HG03432 (cell line): Measurements from ENCODE around the gene BSPRY.
"Not testable (repeated sequence)": the region's sequence is repeated elsewhere in the genome, so short reads cannot be mapped to it uniquely, and the experiment has no call there.

ENCODE experiments used
- ATAC-seq: cut with Tn5 transposase; IDR thresholded peaks from one replicate; pipeline ENCODE4 v1.9.1; 2021; ENCODE audit warnings: mild to moderate bottlenecking, moderate library complexity; ENCODE audit not compliant: unreplicated experiment

BSPRY gene

GRCh38 chr9:113340011-113340699, 9.2 kb upstream of the BSPRY start, which contains the start of gene WDR31:
Gene WDR31 (minus strand): TSS chr9:113340275. CDS start chr9:113332022, 8,253 bp downstream.
- ATAC-seq = peak; percentile 99

- no peak for ATAC-seq
Measured at GRCh38 chr9:113341712-113342410, 7.5 kb upstream of the BSPRY start.

GRCh38 chr9:113343732-113344231, 5.6 kb upstream of the BSPRY start:
- ATAC-seq = no peak

GRCh38 chr9:113345190-113345589, 4.2 kb upstream of the BSPRY start:
- no peak for ATAC-seq

- no peak for ATAC-seq
Measured at GRCh38 chr9:113345671-113346070, 3.7 kb upstream of the BSPRY start.

GRCh38 chr9:113348437-113348836, 904 bp upstream of the BSPRY start:
- ATAC-seq = no peak

GRCh38 chr9:113349066-113349444, 286 bp upstream of the BSPRY start:
- ATAC-seq = no peak

- peak; percentile 15 for ATAC-seq
Measured at GRCh38 chr9:113350107-113350661, 843 bp downstream of the BSPRY start.

GRCh38 chr9:113350937-113351336, 1.6 kb downstream of the BSPRY start:
- ATAC-seq = peak; percentile 27

GRCh38 chr9:113352006-113352405, 2.7 kb downstream of the BSPRY start:
- no peak for ATAC-seq

- no peak for ATAC-seq
Measured at GRCh38 chr9:113352411-113352810, 3.1 kb downstream of the BSPRY start.

GRCh38 chr9:113355040-113355596, 5.8 kb downstream of the BSPRY start:
- ATAC-seq = no peak

GRCh38 chr9:113356686-113357292, 7.4 kb downstream of the BSPRY start:
- no peak for ATAC-seq

GRCh38 chr9:113359385-113359784, 10.0 kb downstream of the BSPRY start:
- no peak for ATAC-seq

- no peak for ATAC-seq
Measured at GRCh38 chr9:113360242-113360842, 11.0 kb downstream of the BSPRY start.

- ATAC-seq = no peak
Measured at GRCh38 chr9:113361304-113362018, 12.1 kb downstream of the BSPRY start.

GRCh38 chr9:113363336-113363735, 14.0 kb downstream of the BSPRY start:
- ATAC-seq = no peak

GRCh38 chr9:113364951-113365350, 15.6 kb downstream of the BSPRY start:
- ATAC-seq = no peak

- not testable (repeated sequence) for ATAC-seq
Measured at GRCh38 chr9:113365652-113366051, 16.3 kb downstream of the BSPRY start.

GRCh38 chr9:113368348-113368981, 19.1 kb downstream of the BSPRY start:
- no peak for ATAC-seq
